Measurements from ENCODE around the gene PDIK1L. TPM values are rescaled to one million over a fixed set of nuclear protein-coding genes. Genes with fewer than 3 reads are reported as not detected.

Gene PDIK1L
- total and polyA plus RNA-seq, 2 of the 4 experiments (the other 2 are of a cell fraction): 1.4 to 3.0 TPM

GRCh38 chr1:26142159-26142558 lies 30.5 kb downstream of the PDIK1L start:
- CTCF ChIA-PET: interaction anchor here (1.0 kb wide), 1 partner anchor 106 kb away, joined by 3 read pairs; no protein-coding TSS in a partner anchor
- Histone ChIP-seq H3K27ac (ENCODE audit: insufficient read depth, low read length) (no peak overlapping the region), H3K4me3 (ENCODE audit: insufficient read depth, low read depth, low read length) (no peak overlapping the region), H4K8ac (ENCODE audit: low read depth in 2 of 2, low read length in 2 of 2) (no peak overlapping the region), H3K36me3 (ENCODE audit: control insufficient read depth, insufficient read depth, low read length) (no peaks in the 10 kb centered on the region), H3K9ac (ENCODE audit: low read depth, low read length) (no peak overlapping the region), H3K56ac (ENCODE audit: extremely low read depth, insufficient read depth, low read length) (no peak overlapping the region), H4K5ac (ENCODE audit: low read depth, low read length) (no peak overlapping the region), H3K79me1 (ENCODE audit: low read depth in 1 of 2, low read length in 2 of 2) (no peaks in the 10 kb centered on the region), H3K4me2 (ENCODE audit: low read depth, low read length) (no peak overlapping the region), H2AK5ac (ENCODE audit: low read depth, low read length) (no peak overlapping the region), H4K20me1 (ENCODE audit: insufficient read depth, low read length) (no peaks in the 10 kb centered on the region), H3K27me3 (ENCODE audit: control insufficient read depth, insufficient read depth, low read length) (peaks cover 6% of the 10 kb centered on the region), H2BK120ac (ENCODE audit: low read depth, low read length) (no peak overlapping the region), H3K9me1 (ENCODE audit: insufficient read depth, low read length) (no peaks in the 10 kb centered on the region), H2BK15ac (ENCODE audit: low read depth, low read length) (no peak overlapping the region), H3K4me1 (ENCODE audit: control insufficient read depth, insufficient read depth, low read length) (no peaks in the 10 kb centered on the region), H2AK9ac (replicated peaks; ENCODE audit: low read depth, low read length, poor library complexity) (no peak overlapping the region), H3K18ac (ENCODE audit: low read depth, low read length) (no peak overlapping the region), H3K14ac (replicated peaks; ENCODE audit: low read depth, low read length) (no peak overlapping the region), H3K4ac (ENCODE audit: low read depth, low read length) (no peak overlapping the region), H2AFZ (replicated peaks; ENCODE audit: low read length, poor library complexity) (no peak overlapping the region), H3K9me3 (ENCODE audit: control insufficient read depth, insufficient read depth, low read length) (no peaks in the 10 kb centered on the region), H3K23ac (ENCODE audit: low read depth, low read length) (no peak overlapping the region), H2BK5ac (ENCODE audit: low read depth, low read length, poor library complexity, severe bottlenecking) (no peak overlapping the region), H4K91ac (ENCODE audit: insufficient read depth, low read depth, low read length) (no peak overlapping the region), H2BK20ac (ENCODE audit: low read depth, low read length) (no peak overlapping the region)
- in situ Hi-C loops (cut with MboI; ENCODE audit: low sequenced_read_pairs): no loop called here
- BruUV-seq (replicated peaks): no TSS peak
- no peak for DNase-seq
- intact Hi-C loops (cut with micrococcal nuclease): no loop called here
- dilution Hi-C loops (cut with HindIII; ENCODE audit: low sequenced_read_pairs, unreplicated experiment): no loop called here
- POLR2A ChIA-PET (ENCODE audit: unreplicated experiment): no interaction called here
- ATAC-seq (ENCODE audit: low read depth): no peak
- TF ChIP-seq ELK1 (IDR thresholded peaks at IDR 0.05; ENCODE audit: borderline replicate concordance, low read depth, low read length) (no peak), MAZ (IDR thresholded peaks at IDR 0.05; ENCODE audit: borderline replicate concordance, low read depth, low read length) (no peak), CHD1 (IDR thresholded peaks at IDR 0.05; ENCODE audit: low read depth, low read length) (no peak), POLR2A (IDR thresholded peaks at IDR 0.05; ENCODE audit: low read depth, low read length) (no peak), USF2 (IDR thresholded peaks at IDR 0.05; ENCODE audit: low read depth, low read length) (no peak), CTCF (conservative IDR thresholded peaks at IDR 0.05; ENCODE audit: low read depth, low read length) (no peak), CEBPB (IDR thresholded peaks at IDR 0.05; ENCODE audit: low read depth, low read length) (no peak), SMC3 (IDR thresholded peaks at IDR 0.05; ENCODE audit: low read depth, low read length) (no peak), FOS (IDR thresholded peaks at IDR 0.05; ENCODE audit: low read depth, low read length) (no peak)
- WGBS, 2 experiments (ENCODE audit: extremely low coverage in 2 of 2, insufficient read length in 1 of 2): no CpG with 5 or more reads among the region's 8 CpGs

Measured in IMR-90 (cell line).